Gastrocnemius medialis (tissue), 4 donors: Measurements from ENCODE around the gene PRDM16.

Experiments
- POLR2A ChIP-seq, 2 donors: fragments of 450-650 bp; IDR thresholded peaks; one replicate each; pipeline ENCODE4 v1.6.1; 2017; ENCODE audit warnings: antibody characterized with exemption in 2 of 2, mild to moderate bottlenecking in 2 of 2, moderate library complexity in 2 of 2
- TF ChIP-seq, protein P1 (sequence below), 5 experiments: fragments of 450-650 bp in 3 of 5; fragments of 200-600 bp in 2 of 5; sonication (generic) in 2 of 5; IDR thresholded peaks in 4 of 5; conservative IDR thresholded peaks in 1 of 5; 1 replicate in 4 of 5; 2 replicates in 1 of 5; pipeline ENCODE4 v1.5.1; 2016 to 2019; ENCODE audit warnings: antibody characterized with exemption in 5 of 5, mild to moderate bottlenecking in 3 of 5, moderate library complexity in 3 of 5

DNA sequence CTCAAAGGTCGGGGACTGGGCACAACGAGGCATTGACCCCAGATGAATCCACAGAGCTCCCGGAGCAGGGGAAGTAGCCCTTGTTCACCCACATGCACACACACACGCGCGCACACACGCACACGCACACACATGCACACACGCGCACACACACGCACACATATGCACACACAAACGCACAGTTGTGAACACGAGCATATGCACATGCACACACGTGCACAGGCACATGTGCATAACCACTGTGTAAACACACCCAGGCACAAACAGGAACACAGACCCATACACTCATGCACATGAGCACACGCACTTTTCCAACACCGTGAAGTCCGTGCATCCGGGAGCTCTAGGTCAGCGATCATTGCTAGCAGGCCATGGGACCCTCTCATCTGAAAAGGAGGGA, 208.6 kb downstream of the PRDM16 start:
- TF ChIP-seq, protein P1, sequence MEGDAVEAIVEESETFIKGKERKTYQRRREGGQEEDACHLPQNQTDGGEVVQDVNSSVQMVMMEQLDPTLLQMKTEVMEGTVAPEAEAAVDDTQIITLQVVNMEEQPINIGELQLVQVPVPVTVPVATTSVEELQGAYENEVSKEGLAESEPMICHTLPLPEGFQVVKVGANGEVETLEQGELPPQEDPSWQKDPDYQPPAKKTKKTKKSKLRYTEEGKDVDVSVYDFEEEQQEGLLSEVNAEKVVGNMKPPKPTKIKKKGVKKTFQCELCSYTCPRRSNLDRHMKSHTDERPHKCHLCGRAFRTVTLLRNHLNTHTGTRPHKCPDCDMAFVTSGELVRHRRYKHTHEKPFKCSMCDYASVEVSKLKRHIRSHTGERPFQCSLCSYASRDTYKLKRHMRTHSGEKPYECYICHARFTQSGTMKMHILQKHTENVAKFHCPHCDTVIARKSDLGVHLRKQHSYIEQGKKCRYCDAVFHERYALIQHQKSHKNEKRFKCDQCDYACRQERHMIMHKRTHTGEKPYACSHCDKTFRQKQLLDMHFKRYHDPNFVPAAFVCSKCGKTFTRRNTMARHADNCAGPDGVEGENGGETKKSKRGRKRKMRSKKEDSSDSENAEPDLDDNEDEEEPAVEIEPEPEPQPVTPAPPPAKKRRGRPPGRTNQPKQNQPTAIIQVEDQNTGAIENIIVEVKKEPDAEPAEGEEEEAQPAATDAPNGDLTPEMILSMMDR (IDR thresholded peaks at IDR 0.05 in 4 of 5, conservative IDR thresholded peaks at IDR 0.05 in 1 of 5), result no peak
- TF ChIP-seq POLR2A (IDR thresholded peaks at IDR 0.05), result no peak
